H1 (cell line): ENCODE data around the gene RCBTB2. TPM values are rescaled to one million over a fixed set of nuclear protein-coding genes. Genes with fewer than 3 reads are reported as not detected.
A peak's percentile ranks its signal among the peaks of the same experiment; 100 is the strongest.

Experiments
- CTCF ChIA-PET: fragments of 300-600 bp; sonication (Branson Sonifier 250); formaldehyde crosslinking; loops from one replicate; lab custom pipeline; 2021; ENCODE audit not compliant: partially characterized antibody; lab: Charles Lee
- POLR2A ChIA-PET: fragments of 300-600 bp; sonication (Branson Sonifier 250); formaldehyde crosslinking; loops from one replicate; lab custom pipeline; 2021; ENCODE audit warnings: inconsistent platforms; ENCODE audit not compliant: partially characterized antibody; lab: Charles Lee
- DNase-seq, 2 experiments: peaks; one replicate each; pipeline versions ENCODE4 v3.0.0 to v3.0.0-alpha.2; 2010 to 2022; ENCODE audit warnings: low spot score in 2 of 2, low read depth in 1 of 2, mixed read lengths in 1 of 2
- FAIRE-seq: peaks from 2 replicates; lab custom pipeline; 2011; peaks lifted over from hg19 to GRCh38; lab: Jason Lieb, UNC
- H2AFZ ChIP-seq: 2 replicates; pipeline ENCODE4 v1.8.1; 2012; ENCODE audit warnings: low read length, inconsistent platforms
- H2AK5ac ChIP-seq: 2 replicates; pipeline ENCODE4 v1.6.1; 2013; ENCODE audit warnings: low read depth, low read length
- H2BK120ac ChIP-seq: replicated peaks from 2 replicates; pipeline ENCODE3; 2013; ENCODE audit warnings: low read depth, low read length, inconsistent platforms
- H2BK12ac ChIP-seq: 2 replicates; pipeline ENCODE4 v1.6.1; 2013; ENCODE audit warnings: low read depth, low read length
- H2BK15ac ChIP-seq: 2 replicates; pipeline ENCODE4 v1.6.1; 2013; ENCODE audit warnings: low read length
- H2BK20ac ChIP-seq: 2 replicates; pipeline ENCODE4 v1.6.1; 2013; ENCODE audit warnings: low read length
- H2BK5ac ChIP-seq: 2 replicates; pipeline ENCODE4 v1.6.1; 2013; ENCODE audit warnings: low read depth, low read length
- H3K14ac ChIP-seq: 2 replicates; pipeline ENCODE4 v1.6.1; 2013; ENCODE audit warnings: inconsistent platforms; ENCODE audit not compliant: insufficient read length
- H3K18ac ChIP-seq: 2 replicates; pipeline ENCODE4 v1.6.1; 2013; ENCODE audit warnings: low read length; ENCODE audit errors: extremely low read depth
- H3K23ac ChIP-seq: 2 replicates; pipeline ENCODE4 v1.6.1; 2013; ENCODE audit warnings: inconsistent platforms; ENCODE audit not compliant: insufficient read length
- H3K23me2 ChIP-seq: 2 replicates; pipeline ENCODE4 v1.6.1; 2013; ENCODE audit warnings: low read depth, low read length
- H3K27ac ChIP-seq: 2 replicates; pipeline ENCODE4 v1.6.1; 2011; ENCODE audit warnings: low read depth, low read length, inconsistent platforms
- H3K27me3 ChIP-seq, 4 experiments: replicated peaks in 1 of 4; 1 replicate in 1 of 4; 2 replicates in 3 of 4; pipeline versions ENCODE4 v1.6.1 to v1.8.1; 2011 to 2013; ENCODE audit warnings: low read length in 3 of 4, mild to moderate bottlenecking in 3 of 4, inconsistent platforms in 2 of 4, mixed read lengths in 2 of 4, moderate library complexity in 1 of 4; ENCODE audit not compliant: control insufficient read depth in 3 of 4, insufficient read depth in 3 of 4; ENCODE audit errors: extremely low read depth in 1 of 4
- H3K36me3 ChIP-seq, 4 experiments: 2 replicates each; pipeline versions ENCODE4 v1.6.1 to v1.8.1; 2011 to 2013; ENCODE audit warnings: mild to moderate bottlenecking in 4 of 4, low read length in 3 of 4, moderate library complexity in 2 of 4, control low read depth in 1 of 4, inconsistent platforms in 1 of 4; ENCODE audit not compliant: insufficient read depth in 4 of 4, control insufficient read depth in 2 of 4
- H3K4ac ChIP-seq: replicated peaks from 2 replicates; pipeline ENCODE3; 2013; ENCODE audit warnings: low read length, low read depth, mixed read lengths, inconsistent platforms; ENCODE audit not compliant: insufficient read length
- H3K4me1 ChIP-seq, 4 experiments: replicated peaks in 1 of 4; 1 replicate in 1 of 4; 2 replicates in 3 of 4; pipeline versions ENCODE4 v1.6.1 to v1.8.1; 2011 to 2013; ENCODE audit warnings: low read length in 3 of 4, inconsistent platforms in 2 of 4, mixed read lengths in 1 of 4; ENCODE audit not compliant: insufficient read depth in 4 of 4, control insufficient read depth in 3 of 4
- H3K4me2 ChIP-seq, 2 experiments: 2 replicates each; pipeline versions ENCODE4 v1.6.1 to v1.8.1; 2011 to 2013; ENCODE audit warnings: low read depth in 2 of 2, low read length in 2 of 2, control low read depth in 1 of 2, inconsistent platforms in 1 of 2, mild to moderate bottlenecking in 1 of 2; ENCODE audit not compliant: insufficient read depth in 1 of 2
- H3K4me3 ChIP-seq, 4 experiments: fragments of 200-600, 300-600 bp in 1 of 4; sonication (generic), shearing (Covaris generic), sonication (Bioruptor Twin) in 1 of 4; 2 replicates each; pipeline versions ENCODE4 v1.5.1 to v1.8.1; 2011 to 2016; ENCODE audit warnings: low read length in 4 of 4, low read depth in 3 of 4, control low read depth in 2 of 4, inconsistent platforms in 2 of 4, mild to moderate bottlenecking in 2 of 4, mixed read lengths in 1 of 4, moderate library complexity in 1 of 4; ENCODE audit not compliant: insufficient read depth in 2 of 4; ENCODE audit errors: extremely low read depth in 1 of 4
- H3K56ac ChIP-seq: replicated peaks from 2 replicates; pipeline ENCODE3; 2013; ENCODE audit warnings: low read depth, mild to moderate bottlenecking, mixed read lengths, low read length, inconsistent platforms; ENCODE audit not compliant: insufficient read length
- H3K79me1 ChIP-seq: 2 replicates; pipeline ENCODE4 v1.6.1; 2013; ENCODE audit warnings: low read depth, low read length, control low read depth
- H3K79me2 ChIP-seq, 2 experiments: 2 replicates each; pipeline versions ENCODE4 v1.6.1 to v1.8.1; 2012 to 2013; ENCODE audit warnings: low read length in 2 of 2, mild to moderate bottlenecking in 2 of 2, inconsistent platforms in 1 of 2; ENCODE audit not compliant: insufficient read depth in 2 of 2, control insufficient read depth in 1 of 2
- H3K9ac ChIP-seq, 4 experiments: replicated peaks in 1 of 4; 1 replicate in 1 of 4; 2 replicates in 3 of 4; pipeline versions ENCODE4 v1.6.1 to v1.8.1; 2011 to 2013; ENCODE audit warnings: low read depth in 3 of 4, low read length in 3 of 4, control low read depth in 2 of 4, mild to moderate bottlenecking in 2 of 4, moderate library complexity in 2 of 4, inconsistent platforms in 1 of 4; ENCODE audit errors: extremely low read depth in 1 of 4
- H3K9me3 ChIP-seq, 2 experiments: 2 replicates each; pipeline versions ENCODE4 v1.6.1 to v1.8.1; 2012 to 2013; ENCODE audit warnings: mild to moderate bottlenecking in 2 of 2, moderate library complexity in 2 of 2, control low read depth in 1 of 2, inconsistent platforms in 1 of 2, low read depth in 1 of 2, low read length in 1 of 2, mixed read lengths in 1 of 2; ENCODE audit not compliant: insufficient read depth in 2 of 2
- H4K20me1 ChIP-seq, 2 experiments: replicated peaks in 1 of 2; 2 replicates each; pipeline versions ENCODE3 to v1.8.1; 2011 to 2013; ENCODE audit warnings: inconsistent platforms in 2 of 2, low read length in 2 of 2, mild to moderate bottlenecking in 1 of 2; ENCODE audit not compliant: insufficient read depth in 2 of 2, control insufficient read depth in 1 of 2
- H4K5ac ChIP-seq: 2 replicates; pipeline ENCODE4 v1.6.1; 2013; ENCODE audit warnings: low read length, low read depth, mixed read lengths, inconsistent platforms; ENCODE audit not compliant: insufficient read length
- H4K8ac ChIP-seq: 2 replicates; pipeline ENCODE4 v1.8.0; 2013; ENCODE audit warnings: mild to moderate bottlenecking, moderate library complexity, low read length, inconsistent platforms; ENCODE audit not compliant: insufficient read depth; ENCODE audit errors: extremely low read depth
- H4K91ac ChIP-seq: replicated peaks from 2 replicates; pipeline ENCODE3; 2013; ENCODE audit warnings: low read length, mixed read lengths, inconsistent platforms; ENCODE audit not compliant: insufficient read length
- BRCA1 ChIP-seq: IDR thresholded peaks from 2 replicates; pipeline ENCODE4 v1.6.1; 2012; ENCODE audit warnings: low read depth, low read length, improper control_type of control experiment
- CEBPB ChIP-seq: IDR thresholded peaks from 2 replicates; pipeline ENCODE4 v1.6.1; 2012; ENCODE audit warnings: low read depth, low read length
- CHD1 ChIP-seq: IDR thresholded peaks from 2 replicates; pipeline ENCODE4 v1.6.1; 2012; ENCODE audit warnings: low read depth, low read length, improper control_type of control experiment
- CHD2 ChIP-seq: IDR thresholded peaks from 2 replicates; pipeline ENCODE4 v1.6.1; 2012; ENCODE audit warnings: low read length, improper control_type of control experiment
- EZH2 ChIP-seq: fragments of 200-600 bp; sonication (generic); IDR thresholded peaks from 2 replicates; pipeline ENCODE4 v1.7.1; 2012; ENCODE audit warnings: low read depth, mild to moderate bottlenecking, moderate library complexity, low read length, inconsistent platforms; ENCODE audit not compliant: severe bottlenecking
- JUN ChIP-seq: IDR thresholded peaks from 2 replicates; pipeline ENCODE4 v1.6.1; 2011; ENCODE audit warnings: low read depth, mild to moderate bottlenecking, improper control_type of control experiment, low read length
- PHF8 ChIP-seq: fragments of 200-600 bp; sonication (generic); conservative IDR thresholded peaks from 2 replicates; pipeline ENCODE4 v1.7.1; 2012; ENCODE audit warnings: low read depth, mild to moderate bottlenecking, inconsistent platforms, low read length, moderate library complexity
- SP4 ChIP-seq: IDR thresholded peaks from 2 replicates; pipeline ENCODE4 v1.6.1; 2012; ENCODE audit warnings: low read length, inconsistent platforms
- WGBS, 2 experiments: shearing (Covaris generic) in 1 of 2; methylation state at CpG; one replicate each; pipeline versions ENCODE4 v1.1.6 to v1.1.7; 2013 to 2015; ENCODE audit warnings: low lambda C conversion rate in 2 of 2, mixed read lengths in 2 of 2, inconsistent platforms in 1 of 2, low coverage in 1 of 2, missing lambda C conversion rate in 1 of 2; ENCODE audit not compliant: insufficient replicate concordance in 2 of 2, insufficient coverage in 1 of 2, insufficient read length in 1 of 2; ENCODE audit errors: extremely low coverage in 1 of 2, missing lambda C conversion rate in 1 of 2; 5-methylcytosine and 5-hydroxymethylcytosine counted together
- polyA plus RNA-seq, 7 experiments: library from polyadenylated mRNA; depleted of rRNA in 3 of 7; stranded (reverse) in 5 of 7; unstranded in 2 of 7; fragments of >200 nt in 5 of 7; fragments of 200-250 nt in 2 of 7; gene quantifications; 1 replicate in 5 of 7; 2 replicates in 1 of 7; 4 replicates in 1 of 7; pipeline versions ENCODE4 v1.2.1 to v1.2.3, GENCODE V29; 2011 to 2013; ENCODE audit warnings: missing spikeins in 2 of 7, mixed read lengths in 2 of 7
- total RNA-seq: library from RNA; stranded (reverse); fragmentation: NEBNext Ultra II Directional; extraction: Animal tissue kit (Norgen Biotek cat#: 25700); gene quantifications from 2 replicates; pipeline ENCODE4 v1.2.1, GENCODE V29; 2021

Gene RCBTB2
- total and polyA plus RNA-seq, 2 of the 8 experiments (the other 6 are each of a cell fraction or from before 2014, with no cell fraction given) = 5.2 to 8.4 TPM

- no peak overlapping the region for H3K27ac ChIP-seq
- no peak overlapping the region for H2BK12ac ChIP-seq
- no peak overlapping the region for H2BK120ac ChIP-seq
- H3K14ac ChIP-seq = no peak overlapping the region
- no peaks in the 10 kb centered on the region for H3K79me1 ChIP-seq
- no peak overlapping the region for H3K4ac ChIP-seq
- H4K20me1 ChIP-seq = no peaks in the 10 kb centered on the region
- no peaks in the 10 kb centered on the region for H3K4me1 ChIP-seq
- H3K9me3 ChIP-seq = no peaks in the 10 kb centered on the region
- FAIRE-seq (no peak), DNase-seq (no peak)
- ChIA-PET CTCF (interaction anchor here (0.7 to 12.9 kb wide), 19 partner anchors 10 to 433 kb away, joined by 3 to 105 read pairs (median 3); no protein-coding TSS in a partner anchor), POLR2A (no interaction called here)
- H3K23ac ChIP-seq = no peak overlapping the region
- no peak overlapping the region for H2BK5ac ChIP-seq
- no peak overlapping the region for H3K4me3 ChIP-seq
- no peak overlapping the region for H2BK20ac ChIP-seq
- H2AFZ ChIP-seq = peak overlapping the region; percentile 79; the same call in 1 of the 2 replicates
- H2AK5ac ChIP-seq = no peak overlapping the region
- no peak overlapping the region for H2BK15ac ChIP-seq
- no peak for TF ChIP-seq CHD2
- TF ChIP-seq PHF8 = no peak
- no peak for TF ChIP-seq CHD1
- no peak for TF ChIP-seq JUN
- TF ChIP-seq EZH2 = no peak
- no peak for TF ChIP-seq BRCA1
- TF ChIP-seq SP4 = no peak
- no peak for TF ChIP-seq CEBPB
- no peaks in the 10 kb centered on the region for H3K36me3 ChIP-seq
- no peak overlapping the region for H4K8ac ChIP-seq
- H3K27me3 ChIP-seq = no peaks in the 10 kb centered on the region
- no peak overlapping the region for H3K18ac ChIP-seq
- H3K9ac ChIP-seq = no peak overlapping the region
- no peak overlapping the region for H4K91ac ChIP-seq
- 86% methylated on average over 3 of the region's 3 CpGs; no CpG with 5 or more reads in 1 of the 2 experiments for WGBS, 2 experiments
- no peaks in the 10 kb centered on the region for H3K79me2 ChIP-seq
- H4K5ac ChIP-seq = no peak overlapping the region
- H3K56ac ChIP-seq = no peak overlapping the region
- H3K4me2 ChIP-seq = no peak overlapping the region
- H3K23me2 ChIP-seq = no peaks in the 10 kb centered on the region
Observed at GRCh38 chr13:48578516-48579164, 45.8 kb upstream of the RCBTB2 start.
